NCI-H187 treated with DMSO at 0.1 percent for 48 hours (cell line): ENCODE data around the gene LRRC19.

Experiments used
- DNase-seq: peaks from one replicate; lab custom pipeline; 2025; lab: John Stamatoyannopoulos, UW

LRRC19 gene

GRCh38 chr9:26955921-26956859, 49.3 kb downstream of the LRRC19 start, which contains the start of gene IFT74:
Gene IFT74 (plus strand): TSS chr9:26956412. CDS start chr9:26961968, 5,556 bp downstream.
- DNase-seq: peak; percentile 64

- DNase-seq: no peak
Observed at GRCh38 chr9:26955222-26955903, 50.1 kb downstream of the LRRC19 start.

GRCh38 chr9:26954050-26954508, 51.4 kb downstream of the LRRC19 start:
- DNase-seq: no peak

- no peak for DNase-seq
Observed at GRCh38 chr9:26951794-26952193, 53.7 kb downstream of the LRRC19 start.

- DNase-seq: no peak
Observed at GRCh38 chr9:26950521-26950920, 55.0 kb downstream of the LRRC19 start.

- DNase-seq: no peak
Observed at GRCh38 chr9:26949637-26950069, 55.8 kb downstream of the LRRC19 start.

- no peak for DNase-seq
Observed at GRCh38 chr9:26947736-26948135, 57.7 kb downstream of the LRRC19 start.

- peak; percentile 36 for DNase-seq
Observed at GRCh38 chr9:26946753-26947727, 58.4 kb downstream of the LRRC19 start, which contains the start of gene PLAA. Gene PLAA (minus strand): TSS chr9:26947242. CDS start chr9:26947045, 197 bp downstream.

GRCh38 chr9:26945591-26945990, 59.9 kb downstream of the LRRC19 start:
- no peak for DNase-seq
